Endometrial microvascular endothelial cells (primary cell): ENCODE measurements around the gene FOXG1. TPM values are rescaled to one million over a fixed set of nuclear protein-coding genes. Genes with fewer than 3 reads are reported as not detected.

Experiments
- in situ Hi-C: cut with HindIII; loops from 2 replicates; pipeline ENCODE4 v1.10.0; 2017; ENCODE audit warnings: low sequenced_read_pairs, low pct_unique_long_range_greater_than_20kb; ENCODE audit errors: inconsistent ontology term
- total RNA-seq: library from RNA; depleted of rRNA; stranded (reverse); fragments of >200 nt; gene quantifications from one replicate; pipeline ENCODE4 v1.2.3, GENCODE V29; 2015; ENCODE audit errors: inconsistent ontology term

FOXG1 gene
- total RNA-seq, 1 donor from 2014 or later = not detected

DNA sequence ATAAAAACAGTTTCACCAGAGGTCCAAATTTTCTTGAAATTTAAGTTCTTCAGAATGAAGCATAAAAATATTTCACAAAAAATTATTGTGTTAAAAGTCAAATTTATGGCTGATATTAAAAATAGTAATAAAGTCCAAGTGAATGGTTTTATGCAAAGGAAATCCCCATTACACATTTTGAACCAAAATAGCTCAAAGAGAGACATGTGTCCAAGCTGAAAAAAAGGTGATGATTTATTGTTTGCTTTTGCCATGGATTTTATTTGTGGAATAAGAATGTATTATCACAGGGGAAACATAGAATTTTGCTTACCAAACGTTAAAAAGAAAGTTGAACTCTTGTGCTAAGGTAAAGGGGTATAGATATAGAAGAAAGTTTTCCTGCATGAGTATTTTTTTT lies 4.6 kb downstream of the FOXG1 start:
- in situ Hi-C loops = loop anchor here (25.0 kb wide), 1 partner anchor 766 kb away; no protein-coding TSS in a partner anchor

DNA sequence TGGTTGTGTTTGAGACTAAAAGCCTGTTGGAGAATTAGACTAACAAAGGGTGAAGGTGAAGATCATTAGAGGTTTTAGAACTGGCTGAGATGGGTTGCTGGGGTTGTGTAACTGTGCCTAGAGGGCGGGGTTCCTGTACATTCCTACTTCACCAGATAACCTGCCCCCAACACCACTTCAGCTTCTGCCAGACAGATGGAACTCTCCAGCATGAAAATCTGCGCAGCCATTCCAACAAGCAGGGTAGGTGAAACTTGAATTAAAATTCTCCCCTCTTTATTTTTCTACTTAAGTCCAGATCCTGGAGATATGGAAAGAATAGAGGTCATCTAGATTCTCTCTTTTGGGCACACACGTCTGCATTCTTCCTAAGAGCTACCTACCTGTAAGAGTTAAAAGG lies 6.0 kb downstream of the FOXG1 start:
- in situ Hi-C loops = loop anchor here (25.0 kb wide), 1 partner anchor 765 kb away; no protein-coding TSS in a partner anchor

DNA sequence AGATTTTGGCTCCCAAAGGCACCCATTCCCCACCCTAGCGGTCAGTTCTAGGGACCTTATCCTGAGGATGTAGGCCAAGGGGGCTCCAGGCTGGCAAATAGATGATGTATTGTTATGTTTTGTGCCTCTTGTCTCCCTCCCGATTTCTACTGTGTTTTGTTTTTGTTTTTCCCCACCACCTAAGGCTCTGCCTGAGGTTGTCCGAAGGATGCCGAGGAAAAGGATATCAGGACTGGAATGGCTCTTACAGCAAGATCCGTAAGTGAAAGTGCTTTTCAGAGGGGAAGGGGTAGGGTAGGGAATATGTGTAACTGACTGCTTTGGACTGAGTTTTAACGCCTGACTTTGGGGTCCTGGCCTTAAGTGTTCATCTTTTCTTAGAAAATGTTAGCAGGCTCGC lies 6.6 kb downstream of the FOXG1 start:
- in situ Hi-C loops = loop anchor here (25.0 kb wide), 1 partner anchor 764 kb away; no protein-coding TSS in a partner anchor

DNA sequence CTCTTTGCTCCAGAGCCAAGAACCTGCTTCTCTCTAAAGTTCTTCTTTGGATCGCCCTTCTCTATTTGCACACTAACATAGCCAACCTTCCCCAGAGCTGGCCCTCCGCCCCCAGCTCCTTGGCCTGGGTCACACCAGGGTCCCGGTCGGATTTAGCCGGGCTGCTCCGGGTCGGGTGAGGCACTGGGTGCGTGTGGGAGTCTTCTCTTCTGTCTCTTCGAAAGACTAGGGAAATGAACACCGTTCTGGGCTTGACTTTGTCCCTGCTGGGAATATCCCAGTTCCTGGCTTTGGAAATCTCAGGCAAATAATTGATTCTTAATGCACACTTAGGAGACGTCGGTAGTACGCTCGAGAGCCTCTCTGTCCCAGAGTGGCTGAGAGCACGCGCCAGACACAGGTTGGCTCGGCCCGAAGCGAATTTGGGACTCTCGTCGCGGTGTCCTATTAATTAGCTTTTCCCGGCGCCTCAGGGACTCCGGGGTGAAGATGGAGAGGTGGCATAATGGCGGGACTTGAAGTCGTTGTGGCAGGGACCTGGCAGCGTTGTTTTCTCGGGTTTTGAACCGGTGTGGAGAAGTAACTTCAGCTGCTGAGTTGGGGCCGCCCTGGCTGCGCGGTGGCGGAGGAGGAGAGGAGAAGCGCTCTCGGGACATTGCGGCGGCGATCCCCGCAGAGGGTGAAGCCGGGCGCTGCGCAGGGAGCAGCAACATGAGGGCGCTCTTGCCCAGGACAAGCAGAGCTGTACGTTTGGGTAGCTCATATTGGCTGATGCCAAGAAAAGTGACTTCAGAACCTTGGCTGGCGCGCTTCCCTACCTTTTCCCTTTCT lies 7.5 kb downstream of the FOXG1 start:
- in situ Hi-C loops = loop anchor here (25.0 kb wide), 1 partner anchor 763 kb away; no protein-coding TSS in a partner anchor

DNA sequence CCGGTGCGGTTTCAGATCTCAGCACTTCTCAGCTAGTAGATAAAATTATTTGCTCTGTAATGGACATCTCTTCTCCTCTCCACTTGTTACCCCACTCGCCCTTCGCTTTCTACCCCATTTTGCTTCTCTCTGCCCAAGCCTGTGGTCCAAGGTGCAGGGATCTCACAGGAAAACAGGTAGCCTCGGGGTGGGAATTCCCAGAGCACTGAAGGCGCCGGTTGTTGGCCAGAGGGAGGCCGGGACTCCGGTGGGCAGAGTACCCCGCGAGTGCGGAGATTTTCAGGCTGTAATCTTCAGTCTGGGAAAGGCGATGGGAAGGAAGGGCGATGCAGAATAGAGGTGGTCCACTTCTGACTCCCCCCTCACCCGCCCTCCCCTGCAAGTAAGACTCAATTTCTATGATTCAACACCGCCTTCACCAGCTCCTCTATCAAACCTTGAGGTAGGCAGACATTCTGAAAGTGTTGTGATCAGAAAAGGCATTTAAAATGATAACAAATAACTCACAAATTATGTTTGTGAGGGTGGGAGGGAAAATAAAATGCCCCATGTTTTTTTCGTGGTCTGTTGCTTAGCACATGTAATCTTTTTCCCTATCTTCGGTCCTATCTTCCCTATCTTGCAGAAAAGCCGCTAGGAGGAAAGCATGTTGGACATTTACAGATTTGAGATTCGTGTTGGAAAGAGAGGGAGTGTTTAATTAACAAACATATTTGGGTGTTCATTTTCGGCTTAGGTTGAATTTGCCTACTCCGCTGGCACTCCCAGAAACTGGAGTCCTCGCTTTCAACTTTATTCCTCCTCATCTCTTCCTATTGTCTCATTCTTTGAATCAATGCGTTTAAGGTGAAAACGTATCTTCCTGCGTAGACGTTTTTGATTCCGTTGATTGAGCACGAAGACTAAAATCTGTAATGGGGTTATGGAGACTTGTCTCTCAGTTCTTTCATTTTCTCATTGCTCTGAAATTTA lies 8.5 kb downstream of the FOXG1 start:
- in situ Hi-C loops = loop anchor here (25.0 kb wide), 1 partner anchor 762 kb away; no protein-coding TSS in a partner anchor

DNA sequence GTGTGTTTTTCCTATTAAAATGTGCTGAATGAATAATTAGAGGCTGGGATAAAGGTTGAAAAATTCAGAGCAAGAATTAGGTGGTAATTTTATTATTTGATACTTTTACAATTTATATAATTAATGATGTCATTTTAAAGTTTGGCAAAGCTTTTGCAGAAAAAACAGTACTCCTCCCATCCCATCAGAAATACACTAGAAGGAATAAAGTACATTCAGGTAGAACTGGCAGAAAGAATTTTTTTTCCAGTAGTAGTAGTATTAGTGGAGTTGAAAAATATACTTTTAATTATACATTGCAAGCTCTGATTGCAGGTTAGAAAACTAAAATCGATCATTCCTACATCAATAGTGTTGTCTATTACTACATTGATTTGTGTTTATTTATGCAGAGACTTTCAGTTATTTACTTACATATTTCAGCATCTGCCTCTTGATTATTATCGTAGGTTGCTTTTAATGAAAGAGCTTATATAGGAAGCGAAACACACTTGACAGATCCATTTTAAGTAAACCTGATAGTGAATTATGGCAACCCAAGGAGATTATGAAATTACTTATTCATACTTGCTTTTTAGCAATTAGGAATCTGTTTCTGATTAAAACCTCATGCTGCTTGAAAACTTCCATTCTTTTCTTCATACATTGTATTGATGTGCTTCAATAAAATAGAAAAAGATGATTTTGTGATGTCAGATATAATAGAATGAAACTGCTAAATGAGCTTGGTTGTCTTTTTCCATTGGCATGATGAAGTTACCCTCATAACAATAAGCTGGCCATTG lies 10.1 kb downstream of the FOXG1 start:
- in situ Hi-C loops = no loop called here

DNA sequence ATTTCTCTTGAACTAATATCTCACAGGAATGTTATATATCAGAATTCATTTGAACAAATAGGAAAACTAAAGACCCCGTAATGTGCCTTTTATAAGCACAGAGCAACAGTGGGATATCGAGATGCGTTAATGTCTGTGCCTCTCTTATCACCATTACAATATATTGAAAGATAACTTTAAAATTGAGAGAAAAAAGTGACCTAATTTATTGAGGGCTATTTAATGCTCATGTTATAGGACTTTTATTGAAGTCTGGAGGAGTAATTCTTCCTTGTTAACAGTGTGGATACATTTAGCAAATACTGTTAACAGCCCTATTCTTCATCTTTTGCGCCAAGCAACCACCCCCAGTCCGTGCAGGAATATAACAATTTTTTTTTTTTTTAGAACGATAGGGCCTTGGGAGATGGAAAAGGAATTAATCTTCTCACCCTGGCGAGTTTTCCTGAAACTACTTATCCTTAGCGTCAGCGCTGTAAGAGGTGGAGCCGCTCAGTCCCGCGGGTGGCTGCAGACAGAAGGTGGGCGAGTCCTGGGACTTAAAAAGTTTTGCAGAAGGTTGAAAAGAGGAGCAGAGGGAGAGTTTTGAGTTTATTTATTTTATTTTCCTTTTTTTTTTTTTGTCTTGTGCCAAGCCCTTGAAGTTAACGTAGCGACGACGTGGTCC lies 11.0 kb downstream of the FOXG1 start:
- in situ Hi-C loops = no loop called here

DNA sequence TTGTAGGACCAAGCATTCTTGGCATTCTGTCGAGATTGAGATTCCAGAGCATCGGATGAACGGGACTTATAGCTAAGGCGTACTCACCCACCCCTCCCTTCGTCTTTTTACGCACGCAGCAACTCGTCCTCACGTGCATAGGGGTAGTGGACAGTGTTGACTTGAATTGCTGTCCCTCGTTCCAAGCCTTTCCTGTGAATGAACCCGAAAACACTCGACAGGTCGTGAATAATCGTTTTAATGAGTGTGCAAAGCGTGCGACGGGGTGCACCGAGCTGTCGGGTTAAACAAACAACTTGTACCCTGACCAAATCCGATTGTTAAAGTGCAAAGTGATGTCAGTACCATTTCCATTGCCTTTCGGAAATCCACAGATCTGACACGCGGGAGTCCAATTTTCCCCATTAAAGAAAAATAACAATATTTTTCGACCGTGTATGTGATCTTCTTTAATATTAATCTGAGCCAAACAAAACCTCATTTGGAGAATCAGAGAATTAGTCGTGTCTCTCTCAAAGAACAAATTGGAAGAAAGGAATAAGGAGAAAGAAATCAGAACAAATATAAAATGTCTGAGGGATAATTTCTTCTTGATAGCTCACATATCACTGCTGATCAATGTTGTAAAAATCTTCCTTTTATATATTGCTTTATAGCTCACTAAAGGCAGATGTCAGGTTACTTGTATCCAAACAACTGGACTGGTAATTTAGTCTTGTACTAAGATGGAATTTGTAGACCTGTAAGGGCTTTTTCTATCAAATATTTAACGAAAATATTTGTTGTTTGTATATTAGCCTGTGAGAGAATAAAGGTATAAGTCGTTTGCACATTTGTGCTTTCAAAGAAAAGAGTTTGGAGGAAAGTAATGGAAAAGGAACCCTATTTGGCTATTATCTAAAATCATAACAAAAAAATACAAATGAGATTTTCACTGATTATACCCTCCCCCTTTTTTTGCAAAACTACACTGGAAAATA lies 11.8 kb downstream of the FOXG1 start:
- in situ Hi-C loops = no loop called here

DNA sequence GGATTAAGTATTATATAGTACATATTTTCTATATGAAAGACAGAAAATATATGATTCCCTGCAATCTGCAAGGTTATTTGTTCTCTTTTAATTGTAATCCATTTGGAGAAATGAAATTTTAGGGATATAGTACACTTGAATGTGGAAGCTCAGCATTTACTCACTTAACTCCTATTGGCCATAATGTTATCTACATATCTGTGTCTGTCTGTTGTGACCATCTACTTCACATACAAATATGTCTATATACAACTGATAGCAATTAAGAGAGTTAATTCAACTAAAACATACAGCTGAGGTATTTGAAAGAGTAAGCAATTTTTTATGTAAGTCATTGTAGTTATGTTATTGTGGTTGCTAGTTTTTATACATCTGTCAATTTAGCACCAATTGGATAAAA lies 12.9 kb downstream of the FOXG1 start:
- in situ Hi-C loops = no loop called here

DNA sequence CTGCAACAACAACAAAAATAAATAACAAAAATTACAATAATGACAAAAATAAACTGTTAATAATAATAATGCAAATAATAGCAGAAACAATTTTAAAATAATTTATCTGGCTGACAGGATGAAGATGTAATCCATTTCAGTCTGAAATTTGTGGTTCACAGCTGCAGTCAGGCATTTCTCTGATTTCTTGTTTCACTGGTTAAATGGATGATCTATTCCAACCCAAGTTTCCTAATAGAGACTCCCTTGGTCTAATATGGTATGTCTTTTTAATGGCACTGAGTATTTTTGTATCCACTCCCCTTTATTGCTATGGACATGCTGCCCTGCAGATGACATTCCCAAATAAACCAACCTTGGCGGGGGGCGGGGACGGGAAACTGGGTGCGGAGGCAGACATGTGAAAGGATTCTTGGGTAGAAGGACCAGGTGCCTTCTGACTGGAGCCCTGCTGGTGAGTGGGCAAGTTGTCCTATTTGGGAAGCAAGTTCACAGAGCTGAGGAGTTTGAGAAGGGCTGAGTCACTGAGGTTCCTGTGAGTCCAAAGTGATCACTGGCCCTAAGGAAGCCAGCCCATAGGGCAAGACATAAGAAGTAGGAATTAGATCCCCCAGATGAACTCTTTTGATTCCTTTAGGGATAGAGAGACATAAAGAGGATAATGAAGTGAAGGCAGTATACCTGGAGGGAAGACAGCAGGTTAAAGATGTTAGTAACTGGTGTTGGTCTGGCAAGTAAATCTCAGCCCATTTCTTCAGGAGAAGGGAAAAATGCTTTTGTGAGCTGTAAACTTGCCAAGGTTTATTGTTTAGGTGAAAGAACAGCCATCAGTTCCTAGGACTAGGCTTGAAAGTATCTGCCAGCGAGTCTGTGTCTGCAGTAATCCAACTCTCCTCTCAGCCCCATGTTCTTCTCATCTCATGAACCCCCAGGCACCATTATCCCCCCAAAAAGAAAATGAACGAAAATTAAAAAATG lies 14.5 kb downstream of the FOXG1 start:
- in situ Hi-C loops = no loop called here

DNA sequence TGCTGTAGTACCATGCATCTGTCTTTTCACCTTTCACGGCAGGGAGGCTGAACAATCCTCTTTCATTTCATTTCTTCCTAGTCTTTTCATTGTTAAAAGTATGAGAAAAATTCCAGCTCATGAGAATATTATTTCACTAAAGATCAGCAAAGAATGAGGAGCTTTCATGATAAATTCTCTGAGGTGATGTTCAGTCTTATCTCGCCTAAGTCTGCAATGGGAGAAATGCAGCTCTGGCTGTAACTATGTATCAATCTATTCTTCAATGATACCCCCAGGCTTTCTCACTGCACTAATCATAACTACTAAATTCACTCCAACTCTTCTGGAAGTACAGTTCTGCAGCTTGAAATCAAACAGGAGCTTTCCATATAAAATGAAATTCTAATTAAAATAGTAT lies 15.7 kb downstream of the FOXG1 start:
- in situ Hi-C loops = no loop called here

DNA sequence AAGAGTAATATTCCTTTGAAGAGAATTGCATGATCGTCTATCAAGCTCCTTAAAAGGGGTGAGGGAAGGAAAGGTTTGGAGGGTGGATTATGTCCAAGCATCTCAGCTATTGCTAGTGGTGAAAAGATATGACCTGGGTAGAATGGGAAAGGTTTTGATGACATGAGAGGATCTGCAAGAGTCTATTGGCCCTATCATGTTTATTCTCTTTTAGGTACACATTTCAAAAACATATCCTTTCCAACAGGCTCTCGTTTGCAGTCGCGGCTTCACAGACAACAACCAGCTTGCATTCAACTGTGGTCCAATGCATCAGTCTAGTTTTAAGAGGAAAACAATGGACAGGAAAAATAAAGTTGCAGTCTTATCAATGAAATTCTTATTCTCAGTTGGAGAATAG lies 17.1 kb downstream of the FOXG1 start:
- in situ Hi-C loops = no loop called here

DNA sequence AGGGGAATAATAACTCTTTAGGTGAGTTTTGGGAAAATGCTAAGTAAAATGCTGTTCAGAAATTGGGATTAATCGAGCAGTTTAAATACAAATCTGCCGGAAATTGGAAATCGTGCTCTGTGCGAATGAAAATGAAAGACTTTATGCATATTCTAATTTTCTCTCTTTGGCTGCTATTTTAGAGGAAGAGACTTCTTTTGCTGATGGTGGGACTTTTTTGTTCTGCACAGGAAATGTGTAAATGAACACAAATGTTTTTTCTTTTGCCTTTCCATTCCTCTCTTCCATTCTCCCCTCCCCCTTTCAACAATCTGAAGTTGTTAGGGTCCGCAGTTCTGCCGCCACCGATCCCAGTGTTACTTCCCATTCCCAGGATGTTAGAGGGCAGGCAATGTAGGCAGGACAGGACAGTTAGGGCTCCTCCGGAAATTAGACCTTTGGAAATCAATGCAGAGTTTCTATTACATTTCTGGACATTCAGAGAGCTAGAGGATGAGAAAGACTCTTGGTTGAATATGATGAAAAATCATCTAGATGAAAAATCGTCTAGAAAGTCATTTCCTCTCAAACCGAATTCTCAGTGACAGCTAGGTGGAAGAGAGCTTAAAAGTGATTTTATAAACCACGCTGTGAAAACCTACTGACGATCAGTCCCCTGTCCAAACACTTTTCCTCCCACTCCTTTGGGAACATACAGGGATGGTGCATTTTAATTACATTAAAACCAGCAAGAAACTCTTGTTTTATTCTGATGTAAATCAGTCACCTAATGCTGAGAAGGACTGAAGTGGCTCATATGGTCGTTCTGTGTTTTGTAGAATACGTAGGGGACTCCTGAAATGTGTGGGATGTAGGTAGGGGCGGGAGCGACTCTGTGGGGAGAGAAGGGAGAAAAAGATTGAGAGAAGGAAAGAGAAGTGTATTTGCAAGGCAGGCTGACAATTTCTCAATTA lies 17.8 kb downstream of the FOXG1 start:
- in situ Hi-C loops = no loop called here

DNA sequence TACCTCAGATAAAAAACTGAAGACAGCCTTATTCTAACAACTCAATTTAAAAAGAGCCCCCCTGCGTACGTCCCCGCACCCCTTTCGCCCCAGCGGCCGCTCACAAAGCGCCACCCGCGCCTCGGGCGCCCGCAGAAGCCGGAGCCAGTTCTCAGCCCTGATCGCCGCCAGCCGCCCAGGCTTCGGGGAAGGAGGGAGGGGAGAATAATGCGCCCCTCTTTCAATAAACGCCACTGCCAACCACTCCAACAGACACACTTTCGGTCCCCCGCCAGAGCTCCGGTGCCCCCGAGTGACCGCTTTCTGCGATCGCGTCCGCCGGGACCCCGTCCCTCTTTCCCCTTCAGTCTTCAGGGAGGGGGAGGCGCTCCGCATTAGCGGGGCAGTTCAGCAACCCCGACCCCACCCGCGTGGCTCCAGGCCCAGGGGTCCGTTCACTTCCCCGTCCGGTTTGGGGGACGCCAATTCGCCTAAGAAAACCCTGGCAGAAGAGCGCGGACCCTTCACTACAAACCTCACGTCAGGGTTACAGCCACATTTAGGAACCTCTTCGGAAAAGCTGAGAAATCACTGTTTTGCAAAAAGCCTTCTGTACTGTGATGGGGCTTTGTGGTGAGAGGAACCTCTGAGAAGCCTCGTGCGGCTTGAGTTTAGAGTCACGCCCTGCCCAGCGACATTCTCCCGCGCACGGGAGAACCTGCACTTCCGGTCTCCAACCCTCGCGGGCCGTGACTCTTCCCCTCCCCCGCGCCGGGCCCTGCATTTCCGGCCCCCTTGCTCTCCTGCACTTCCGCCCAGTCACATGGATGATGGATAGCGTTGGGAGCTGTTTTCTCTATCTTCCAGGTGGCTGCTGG lies 18.7 kb downstream of the FOXG1 start:
- in situ Hi-C loops = no loop called here
